HPDE6-E6E7 (cell line): ENCODE results near the gene CLEC16A.
A peak's percentile ranks its signal among the peaks of the same experiment; 100 is the strongest.

ENCODE experiments used
- DNase-seq: peaks from one replicate; pipeline ENCODE4 v3.0.0; 2011; ENCODE audit warnings: missing footprints; ENCODE audit errors: extremely low spot score

CLEC16A gene

GRCh38 chr16:10988879-10989278 lies 44.5 kb downstream of the CLEC16A start:
- no peak for DNase-seq

GRCh38 chr16:10989559-10989958 lies 45.2 kb downstream of the CLEC16A start:
- no peak for DNase-seq

- no peak for DNase-seq
These were observed 46.0 kb downstream of the CLEC16A start for GRCh38 chr16:10990378-10990777.

- DNase-seq, result no peak
These were observed 47.7 kb downstream of the CLEC16A start for GRCh38 chr16:10992112-10992511.

- peak; percentile 95 for DNase-seq
These were observed 48.4 kb downstream of the CLEC16A start for GRCh38 chr16:10992797-10993196.

GRCh38 chr16:10993649-10994048 lies 49.3 kb downstream of the CLEC16A start:
- no peak for DNase-seq

GRCh38 chr16:10994571-10994970 lies 50.2 kb downstream of the CLEC16A start:
- no peak for DNase-seq

GRCh38 chr16:10995565-10995964 lies 51.2 kb downstream of the CLEC16A start:
- DNase-seq, result no peak

- no peak for DNase-seq
These were observed 53.1 kb downstream of the CLEC16A start for GRCh38 chr16:10997485-10997884.

- DNase-seq, result no peak
These were observed 54.9 kb downstream of the CLEC16A start for GRCh38 chr16:10999300-10999699.

GRCh38 chr16:11001611-11002010 lies 57.2 kb downstream of the CLEC16A start:
- no peak for DNase-seq

GRCh38 chr16:11003141-11003540 lies 58.8 kb downstream of the CLEC16A start:
- no peak for DNase-seq

- DNase-seq, result no peak
These were observed 60.0 kb downstream of the CLEC16A start for GRCh38 chr16:11004351-11004750.

- no peak for DNase-seq
These were observed 60.7 kb downstream of the CLEC16A start for GRCh38 chr16:11004973-11005610.

GRCh38 chr16:11005611-11005975 lies 61.2 kb downstream of the CLEC16A start:
- no peak for DNase-seq

- no peak for DNase-seq
These were observed 62.3 kb downstream of the CLEC16A start for GRCh38 chr16:11006656-11007055.

GRCh38 chr16:11007714-11008280 lies 63.4 kb downstream of the CLEC16A start:
- DNase-seq, result no peak

- peak; percentile 33 for DNase-seq
These were observed 64.8 kb downstream of the CLEC16A start for GRCh38 chr16:11009027-11009755.

- no peak for DNase-seq
These were observed 66.3 kb downstream of the CLEC16A start for GRCh38 chr16:11010575-11011221.

- DNase-seq, result no peak
These were observed 67.0 kb downstream of the CLEC16A start for GRCh38 chr16:11011326-11011725.

- DNase-seq, result no peak
These were observed 68.5 kb downstream of the CLEC16A start for GRCh38 chr16:11012841-11013240.

- no peak for DNase-seq
These were observed 69.8 kb downstream of the CLEC16A start for GRCh38 chr16:11014136-11014535.

- DNase-seq, result no peak
These were observed 70.7 kb downstream of the CLEC16A start for GRCh38 chr16:11015076-11015475.
